ENCODE data around the gene FUBP3.

FUBP3 gene, protein sequence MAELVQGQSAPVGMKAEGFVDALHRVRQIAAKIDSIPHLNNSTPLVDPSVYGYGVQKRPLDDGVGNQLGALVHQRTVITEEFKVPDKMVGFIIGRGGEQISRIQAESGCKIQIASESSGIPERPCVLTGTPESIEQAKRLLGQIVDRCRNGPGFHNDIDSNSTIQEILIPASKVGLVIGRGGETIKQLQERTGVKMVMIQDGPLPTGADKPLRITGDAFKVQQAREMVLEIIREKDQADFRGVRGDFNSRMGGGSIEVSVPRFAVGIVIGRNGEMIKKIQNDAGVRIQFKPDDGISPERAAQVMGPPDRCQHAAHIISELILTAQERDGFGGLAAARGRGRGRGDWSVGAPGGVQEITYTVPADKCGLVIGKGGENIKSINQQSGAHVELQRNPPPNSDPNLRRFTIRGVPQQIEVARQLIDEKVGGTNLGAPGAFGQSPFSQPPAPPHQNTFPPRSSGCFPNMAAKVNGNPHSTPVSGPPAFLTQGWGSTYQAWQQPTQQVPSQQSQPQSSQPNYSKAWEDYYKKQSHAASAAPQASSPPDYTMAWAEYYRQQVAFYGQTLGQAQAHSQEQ

DNA sequence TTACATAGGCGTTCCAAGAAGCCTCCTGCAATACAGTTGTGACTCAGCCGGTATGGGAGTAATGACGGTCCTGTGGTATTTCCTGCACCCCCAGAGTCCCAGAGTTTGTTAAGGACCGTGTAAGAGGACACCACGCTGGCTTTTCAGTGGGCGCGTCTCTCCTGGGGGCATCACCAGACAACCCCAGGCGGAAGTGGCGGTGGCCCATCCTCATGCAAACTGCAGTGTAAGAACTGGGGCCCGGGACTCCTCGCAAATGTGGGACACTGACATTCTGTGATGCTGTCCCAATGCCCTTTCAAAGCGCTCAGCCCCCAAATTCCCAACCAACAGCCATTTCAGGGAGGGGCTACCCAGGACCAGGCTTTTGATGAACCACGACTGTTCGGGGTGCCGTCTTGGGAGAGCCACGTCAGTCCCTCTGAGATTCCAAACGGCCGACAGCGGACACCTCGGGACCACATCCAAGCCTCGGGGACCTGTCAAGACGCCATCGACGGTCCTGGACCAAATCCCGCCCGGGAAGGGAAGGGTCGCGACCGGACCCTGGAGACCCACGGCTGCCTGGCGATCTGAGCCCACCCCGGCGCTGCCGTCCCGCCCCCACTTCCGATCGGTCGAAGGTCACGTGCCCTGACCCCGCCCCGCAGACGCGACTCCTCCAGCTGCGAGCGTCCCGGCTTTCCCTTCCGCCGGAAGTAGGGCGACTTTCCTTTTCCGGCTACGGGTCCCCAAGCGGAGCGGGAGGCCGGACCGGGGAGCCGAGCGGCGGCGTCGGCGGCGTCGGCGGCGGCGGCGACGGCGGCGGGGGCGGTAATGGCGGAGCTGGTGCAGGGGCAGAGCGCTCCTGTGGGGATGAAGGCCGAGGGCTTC lies at the start of gene FUBP3:
Gene FUBP3, plus strand, starts transcription at position 713 of the 873 bp plus-strand sequence. Its CDS starts 104 bp downstream, at position 817.
- DNase-seq (ENCODE audit: low spot score) = peak; percentile 93

DNA sequence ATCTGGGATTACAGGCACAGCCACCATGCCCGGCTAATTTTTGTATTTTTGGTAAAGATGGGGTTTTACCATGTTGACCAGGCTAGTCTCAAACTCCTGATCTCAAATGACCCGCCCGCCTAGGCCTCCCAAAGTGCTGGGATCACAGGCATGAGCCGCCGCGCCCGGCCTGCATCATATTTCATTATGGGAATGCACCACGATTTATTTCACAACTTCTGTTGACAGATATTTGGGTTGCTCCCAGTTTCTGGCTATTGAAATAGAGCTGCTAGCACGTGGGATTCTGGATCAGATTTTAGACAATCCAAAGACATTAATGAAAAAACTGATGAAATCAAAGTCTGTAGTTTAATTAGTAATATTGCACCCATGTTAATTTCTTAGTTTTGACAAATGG lies 48.4 kb upstream of the FUBP3 start:
- DNase-seq (ENCODE audit: low spot score) = no peak

DNA sequence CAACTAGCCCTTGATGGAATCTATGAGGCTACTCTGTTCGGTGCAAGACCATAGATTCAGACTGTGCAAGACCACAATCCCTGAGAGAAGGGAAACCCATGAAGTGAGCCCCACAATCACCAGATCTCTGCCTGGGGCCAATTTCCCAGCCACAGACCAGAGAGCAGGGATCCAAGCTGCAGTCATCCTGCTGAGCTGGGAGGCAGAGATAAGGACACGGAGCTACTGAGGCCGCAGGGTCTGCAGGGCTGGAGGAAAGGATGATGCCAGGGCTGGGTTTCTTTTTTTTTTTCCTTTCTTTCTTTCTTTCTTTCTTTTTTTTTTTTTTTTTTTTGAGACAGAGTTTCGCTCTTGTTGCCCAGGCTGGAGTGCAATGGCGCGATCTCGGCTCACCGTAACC lies 47.7 kb upstream of the FUBP3 start:
- no peak for DNase-seq (ENCODE audit: low spot score)

DNA sequence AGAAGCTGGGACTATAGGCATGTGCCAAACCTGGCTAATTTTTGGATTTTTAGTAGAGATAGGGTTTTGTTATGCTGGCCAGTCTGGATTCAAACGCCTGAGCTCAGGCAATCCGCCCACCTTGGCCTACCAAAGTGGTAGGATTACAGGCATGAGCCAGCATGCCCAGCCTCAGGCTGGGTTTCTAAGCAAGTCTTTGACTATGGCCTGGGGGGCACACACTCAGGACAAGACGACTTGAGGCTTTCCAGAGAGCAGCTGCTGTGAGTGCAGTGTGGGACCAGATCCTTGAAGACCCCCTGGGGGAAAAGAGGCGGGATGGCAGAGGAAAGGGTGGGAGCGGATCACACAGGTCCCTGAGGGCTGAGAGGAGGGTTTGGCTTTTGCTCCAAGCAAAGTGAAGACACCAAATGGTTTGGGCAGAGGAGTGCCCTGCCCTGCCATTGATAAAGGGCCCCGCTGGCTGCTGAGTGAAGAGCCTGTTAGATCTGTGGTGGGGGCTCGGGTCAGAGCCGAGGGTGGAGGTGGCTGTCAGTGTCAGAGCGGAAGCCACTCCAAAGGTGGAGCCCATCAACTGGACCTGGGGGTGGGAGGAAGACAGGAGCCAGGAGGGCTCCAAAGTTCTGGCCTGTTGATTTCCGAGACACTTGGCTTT lies 46.8 kb upstream of the FUBP3 start:
- DNase-seq (ENCODE audit: low spot score) = no peak

DNA sequence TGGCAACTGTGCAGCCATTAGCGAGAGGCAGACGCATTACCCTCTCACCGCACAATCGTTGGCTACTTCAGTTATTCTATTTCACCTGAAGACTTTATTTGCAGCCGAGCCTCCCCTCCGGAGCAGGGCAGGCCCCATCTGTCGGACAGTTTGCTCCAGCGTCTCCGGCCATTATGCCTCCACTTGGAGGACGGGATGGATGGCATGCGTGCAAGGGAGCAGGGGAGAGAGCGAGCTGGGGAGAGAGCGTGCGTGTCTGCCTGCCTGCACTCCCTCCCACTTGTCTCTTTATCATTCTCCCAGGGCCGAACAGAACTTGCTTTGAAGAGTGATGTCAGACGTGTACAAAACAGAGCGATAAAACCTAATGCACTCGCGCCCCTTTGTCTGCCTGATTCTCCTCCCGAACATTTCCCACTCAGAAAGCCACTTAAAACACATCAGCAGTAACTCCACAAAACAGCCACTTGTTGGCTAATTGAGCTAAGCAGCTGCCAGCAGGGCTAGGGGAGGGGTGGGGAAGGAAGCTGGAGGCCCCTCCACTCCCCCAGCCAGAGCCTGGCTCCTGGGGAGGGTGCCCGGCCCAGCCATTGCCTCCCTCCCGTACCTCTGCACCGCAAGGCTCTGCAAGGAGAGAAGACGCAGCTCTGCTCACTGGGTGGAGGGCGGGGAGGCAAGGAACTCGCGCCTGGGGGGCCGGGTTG lies 43.4 kb upstream of the FUBP3 start:
- DNase-seq (ENCODE audit: low spot score) = no peak

DNA sequence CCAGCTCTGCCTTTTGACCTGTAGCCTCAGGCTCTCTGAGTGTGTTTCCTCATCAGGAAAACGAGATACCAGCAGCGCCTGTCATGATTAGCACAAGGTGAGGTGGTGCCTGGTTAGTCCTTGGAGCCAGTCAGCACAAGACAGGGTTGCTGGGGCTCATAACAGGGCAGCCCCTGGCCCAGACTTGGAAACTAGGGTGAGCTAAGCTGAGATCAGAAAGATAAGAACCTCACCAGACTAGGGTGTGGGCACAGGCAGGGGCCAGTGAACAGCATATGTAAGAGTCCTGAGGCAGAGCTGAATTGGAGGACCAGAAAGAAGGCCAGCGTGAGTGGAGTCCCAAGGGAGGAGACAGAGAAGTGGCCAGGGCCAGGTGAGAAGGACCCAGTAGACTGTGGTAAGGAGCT lies 42.7 kb upstream of the FUBP3 start:
- DNase-seq (ENCODE audit: low spot score) = no peak

DNA sequence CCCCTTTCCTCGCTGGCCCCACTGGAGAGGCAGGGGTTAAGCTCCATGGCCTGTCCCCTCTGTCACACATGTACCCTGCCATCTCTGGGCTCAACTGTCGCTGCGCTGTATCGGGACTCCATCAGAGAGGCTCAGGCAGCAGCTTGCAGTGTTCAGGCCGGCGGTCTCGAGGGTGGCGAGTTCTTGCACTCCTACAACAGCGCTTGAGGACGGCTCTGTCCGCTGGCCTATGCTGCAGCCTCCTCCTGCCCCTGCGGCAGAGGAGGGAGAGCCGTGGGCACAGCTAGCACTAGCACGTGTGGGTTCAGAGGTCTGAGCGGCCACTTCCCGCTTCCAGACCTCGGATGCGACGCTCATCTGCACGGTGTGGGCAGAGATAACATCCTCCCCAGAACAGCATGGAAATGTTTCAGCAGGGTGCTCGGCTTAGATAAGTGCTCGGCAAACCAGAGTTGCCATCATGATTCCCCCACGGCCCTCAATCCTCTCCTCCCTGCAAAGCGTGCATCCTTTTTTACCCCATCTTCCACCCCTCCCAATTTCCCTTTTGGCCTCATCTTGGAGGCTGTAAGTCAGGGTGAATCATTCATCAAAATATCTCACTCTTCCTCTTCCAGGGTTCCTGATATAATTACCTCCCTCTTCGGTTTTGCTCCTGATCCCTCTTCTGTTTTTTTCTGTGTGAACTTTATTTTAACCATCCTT lies 41.9 kb upstream of the FUBP3 start:
- DNase-seq (ENCODE audit: low spot score) = no peak

DNA sequence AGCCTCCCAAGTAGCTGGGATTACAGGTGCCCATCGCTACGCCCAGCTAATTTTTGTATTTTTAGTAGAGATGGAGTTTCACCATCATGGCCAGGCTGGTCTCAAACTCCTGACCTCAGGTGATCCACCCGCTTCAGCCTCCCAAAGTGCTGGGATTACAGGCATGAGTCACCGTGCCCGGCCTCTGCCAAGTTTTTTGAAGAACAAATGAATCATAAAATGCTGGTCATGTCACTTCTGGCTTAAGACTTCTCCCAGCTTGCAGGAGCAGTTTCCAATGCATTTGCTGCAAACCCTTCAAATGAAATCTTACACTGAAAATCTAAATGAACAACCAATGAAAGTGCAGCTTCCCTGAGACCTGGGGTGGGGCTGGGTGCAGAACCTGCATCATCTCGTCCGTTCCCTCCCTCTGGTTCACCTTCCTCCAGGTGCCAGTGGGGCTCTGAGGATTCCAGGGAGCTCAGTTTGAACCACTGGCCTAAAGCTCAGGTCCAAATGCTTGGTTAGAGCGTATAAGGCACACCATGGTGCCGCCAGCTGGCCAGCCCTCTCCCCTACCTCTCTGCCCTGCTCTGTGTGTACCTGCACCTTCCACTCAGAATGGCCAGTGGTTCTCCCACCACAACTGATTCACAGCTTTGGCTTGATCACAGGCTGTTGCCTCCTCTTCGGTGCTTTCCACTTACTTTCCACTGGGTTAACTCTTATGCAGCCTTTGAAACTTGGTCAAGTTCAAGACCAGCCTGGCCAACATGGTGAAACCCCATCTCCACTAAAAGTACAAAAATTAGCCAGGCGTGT lies 39.8 kb upstream of the FUBP3 start:
- no peak for DNase-seq (ENCODE audit: low spot score)

DNA sequence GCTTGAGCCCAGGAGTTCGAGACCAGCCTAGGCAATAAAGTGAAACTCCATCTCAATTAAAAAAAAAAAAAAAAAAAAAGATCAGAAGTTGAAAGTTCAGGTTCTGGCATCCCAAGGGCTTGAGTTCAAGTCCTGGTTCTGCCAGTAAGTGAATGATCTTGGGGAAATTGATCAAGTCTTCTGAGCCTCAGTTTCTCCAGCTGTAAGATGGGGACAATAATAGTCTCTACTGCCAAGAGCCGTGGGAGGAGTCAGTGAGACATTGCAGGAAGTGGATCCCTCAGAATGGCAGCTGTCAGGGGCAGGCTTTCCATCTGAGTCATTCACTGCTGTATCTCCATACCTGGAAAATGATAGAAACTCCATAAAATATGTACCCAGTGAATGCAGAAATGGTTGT lies 37.8 kb upstream of the FUBP3 start:
- DNase-seq (ENCODE audit: low spot score) = no peak

DNA sequence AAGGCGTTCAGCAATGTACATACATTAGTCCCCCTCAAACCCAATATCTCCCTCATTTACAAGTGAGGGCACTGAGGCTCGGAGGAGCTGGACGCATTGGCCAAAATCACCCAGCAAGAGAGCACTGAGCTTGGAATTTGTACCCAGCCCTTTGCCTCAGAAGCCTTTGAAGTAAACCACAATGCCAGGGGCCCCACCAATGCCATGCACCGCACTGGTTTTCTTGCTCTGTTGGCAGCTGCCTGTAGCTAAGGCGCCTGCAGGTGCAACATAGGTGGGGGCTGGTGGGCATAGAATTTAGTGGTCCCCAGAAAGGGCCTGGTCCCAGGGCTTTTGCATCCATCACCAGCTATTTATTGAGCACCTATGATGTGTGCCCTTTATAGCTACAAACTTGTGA lies 37.3 kb upstream of the FUBP3 start:
- DNase-seq (ENCODE audit: low spot score) = no peak

DNA sequence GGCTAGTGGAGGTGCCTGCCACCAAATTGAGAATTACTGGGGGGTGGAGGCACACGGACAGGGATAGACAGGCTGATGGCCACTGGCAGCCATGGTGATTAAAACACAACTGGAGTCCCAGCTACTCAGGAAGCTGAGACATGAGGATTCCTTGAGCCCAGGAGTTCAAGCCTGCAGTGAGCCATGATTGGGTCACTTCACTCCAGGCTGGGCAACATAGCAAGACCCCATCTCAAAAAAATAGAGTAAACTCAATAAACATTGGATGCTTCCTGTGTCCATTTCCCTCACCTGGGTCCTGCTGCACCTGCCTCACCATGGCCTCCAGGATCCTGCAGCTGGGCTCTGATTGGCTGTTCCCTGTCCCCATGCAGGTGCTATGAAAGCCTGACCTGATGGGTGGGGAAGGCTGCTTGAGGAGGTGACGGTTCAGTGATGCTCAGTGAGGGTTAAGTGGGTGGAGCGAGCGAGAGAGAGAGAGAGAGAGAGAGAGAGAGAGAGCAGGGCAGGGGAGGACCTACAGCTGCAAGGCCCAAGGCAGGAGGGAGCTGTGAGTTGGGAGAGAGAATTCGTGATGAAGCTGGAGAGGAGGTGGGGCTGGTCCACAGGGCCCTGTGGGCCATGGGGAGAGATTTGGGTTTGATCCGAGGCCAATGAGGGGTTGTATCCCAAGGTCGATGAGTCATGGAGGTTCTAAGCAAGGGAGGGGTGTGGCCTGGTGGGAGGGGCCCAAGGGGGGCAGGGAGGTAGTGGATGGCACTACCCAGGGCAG lies 36.7 kb upstream of the FUBP3 start:
- no peak for DNase-seq (ENCODE audit: low spot score)

DNA sequence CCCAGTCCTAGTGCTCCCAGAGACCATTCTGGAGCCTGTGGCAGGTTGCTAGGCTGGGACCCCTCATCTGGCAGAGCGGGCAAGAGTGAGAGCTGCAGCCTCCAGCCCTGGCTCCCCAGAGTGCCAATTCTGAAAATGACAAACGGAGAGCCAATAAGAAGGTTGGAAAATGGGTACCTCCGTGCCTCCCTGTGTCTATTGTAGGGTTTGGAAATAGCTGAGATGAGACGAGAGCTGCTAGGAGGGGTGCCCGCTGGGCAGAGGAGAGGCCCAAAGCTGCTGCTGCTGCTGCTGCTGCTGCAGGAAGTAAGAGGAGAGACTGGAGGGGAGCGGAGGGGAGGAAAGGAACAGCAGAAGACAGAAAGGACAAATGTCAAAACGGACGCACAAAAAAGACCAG lies 36.0 kb upstream of the FUBP3 start:
- DNase-seq (ENCODE audit: low spot score) = no peak

DNA sequence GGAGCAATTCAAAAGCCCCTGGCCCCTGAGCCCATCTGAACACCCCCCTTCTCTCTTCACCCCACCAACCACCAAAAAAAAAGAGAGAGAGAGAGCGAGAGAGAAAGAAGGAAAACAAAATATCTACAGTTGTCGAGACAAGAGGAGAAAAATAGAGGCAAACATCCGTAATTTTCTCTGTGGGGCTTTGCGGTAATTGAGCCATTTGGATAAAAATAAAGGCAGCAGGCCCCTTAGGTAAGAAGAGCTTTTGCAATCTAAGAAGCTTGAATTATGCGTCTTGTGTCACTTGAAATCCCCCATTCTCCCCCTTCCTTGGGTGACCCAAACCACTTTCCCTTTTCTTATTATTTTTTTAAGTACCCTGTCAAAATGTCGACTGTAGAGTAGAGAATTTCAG lies 35.5 kb upstream of the FUBP3 start:
- no peak for DNase-seq (ENCODE audit: low spot score)

DNA sequence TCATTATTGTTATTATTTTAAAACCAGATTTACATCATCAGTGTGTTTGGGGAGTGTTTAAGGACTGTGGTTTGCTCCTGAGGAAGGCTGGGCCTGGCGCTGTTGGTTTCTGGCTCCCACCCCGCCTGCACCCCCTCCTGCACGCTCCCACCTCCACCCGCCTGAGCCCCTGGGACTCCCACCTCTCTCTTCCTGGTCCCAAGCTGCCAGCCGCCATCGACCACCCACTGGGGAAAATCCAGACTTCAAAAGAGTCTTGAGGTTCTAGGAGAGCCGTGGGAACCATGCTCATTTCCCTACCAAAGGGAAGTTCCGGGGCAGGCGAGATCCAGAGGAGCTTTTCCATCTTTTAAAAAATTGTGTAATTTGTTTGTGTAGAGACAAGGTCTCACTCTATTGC lies 35.0 kb upstream of the FUBP3 start:
- DNase-seq (ENCODE audit: low spot score) = no peak

DNA sequence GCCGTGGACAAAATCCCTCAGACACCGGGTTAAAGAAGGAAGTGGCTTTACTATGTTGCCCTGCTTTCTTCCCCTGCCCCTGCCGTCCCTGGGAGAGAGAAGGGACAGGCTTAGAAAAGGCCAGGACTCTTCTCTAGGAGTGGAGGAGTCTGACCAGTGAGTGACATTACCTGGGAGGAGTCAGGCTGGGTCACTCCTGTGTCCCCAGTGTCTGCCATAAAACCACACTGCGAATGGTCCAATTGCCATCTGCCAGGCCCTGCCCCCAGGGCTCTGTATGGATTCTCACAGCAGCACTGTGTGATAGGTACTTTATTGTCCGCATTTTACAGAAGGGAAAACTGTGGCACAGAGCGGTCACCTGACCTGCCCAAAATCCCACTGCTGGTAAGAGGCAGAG lies 31.3 kb upstream of the FUBP3 start:
- DNase-seq (ENCODE audit: low spot score) = no peak

DNA sequence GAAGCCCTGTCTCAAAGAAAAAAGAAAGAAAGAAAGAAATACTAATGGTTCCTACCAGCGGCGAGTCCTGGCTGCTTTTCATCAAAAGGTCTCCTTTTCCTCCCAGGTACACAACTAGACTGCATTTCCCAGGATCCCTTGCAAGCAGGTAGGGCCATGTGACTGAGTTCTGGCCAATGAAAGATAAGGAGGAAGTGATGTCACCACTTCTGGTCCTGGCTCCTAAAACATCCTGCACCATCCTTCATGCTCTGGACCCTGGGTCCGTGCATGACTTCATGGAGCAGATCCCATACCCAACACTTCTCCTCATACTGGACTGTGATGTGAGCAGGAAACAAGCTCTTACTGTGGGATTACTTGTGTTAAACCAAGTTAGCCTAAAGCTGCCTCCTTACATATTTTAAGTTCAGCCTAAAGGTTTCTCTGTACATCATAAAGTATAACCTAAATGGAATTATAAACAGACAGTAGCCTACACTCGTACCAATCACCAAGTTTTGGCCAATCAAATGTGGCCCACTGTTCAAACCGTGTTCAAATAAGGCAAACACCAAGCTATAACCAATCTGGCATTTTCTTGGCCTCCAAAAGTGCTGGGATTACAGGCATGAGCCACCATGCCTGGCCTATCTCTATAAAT lies 30.2 kb upstream of the FUBP3 start:
- no peak for DNase-seq (ENCODE audit: low spot score)

DNA sequence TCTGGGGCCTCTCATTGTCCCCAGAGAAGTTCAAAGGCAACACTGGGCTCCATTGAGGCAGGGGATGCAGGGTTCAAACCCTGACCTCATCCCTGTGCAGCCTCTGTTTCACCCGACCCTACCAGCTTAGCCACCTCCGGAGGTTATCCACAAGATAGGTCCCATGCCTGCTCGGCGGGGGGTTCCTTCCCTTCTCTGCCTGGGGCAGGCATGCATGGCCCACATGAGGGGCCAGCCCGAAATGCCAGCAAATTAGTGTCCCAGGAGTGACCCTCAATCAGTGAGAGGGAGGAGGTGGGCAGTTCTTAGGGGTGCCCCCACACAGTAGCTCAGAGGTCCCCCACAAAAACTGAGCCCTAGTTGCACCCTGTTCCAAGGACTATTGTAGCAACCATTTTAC lies 24.8 kb upstream of the FUBP3 start:
- no peak for DNase-seq (ENCODE audit: low spot score)

DNA sequence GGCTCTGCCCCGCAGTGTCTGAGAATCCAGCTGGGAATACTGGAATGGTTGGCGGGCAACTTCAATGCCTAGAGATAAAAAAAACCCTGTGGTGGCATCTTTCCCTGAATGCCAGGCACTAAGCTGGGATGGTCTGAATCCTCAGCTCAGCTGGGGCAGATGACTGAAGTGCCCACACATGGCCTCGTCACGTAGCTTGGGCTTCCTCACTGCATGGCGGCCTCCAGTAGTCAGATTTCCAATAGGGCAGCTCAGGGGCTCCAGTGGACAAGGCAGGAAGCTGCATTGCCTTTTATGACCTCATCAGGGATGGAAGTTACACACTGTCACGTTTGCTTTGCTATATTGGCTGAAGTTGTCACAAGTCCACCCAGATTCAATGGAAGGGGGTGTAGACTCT lies 24.3 kb upstream of the FUBP3 start:
- no peak for DNase-seq (ENCODE audit: low spot score)

DNA sequence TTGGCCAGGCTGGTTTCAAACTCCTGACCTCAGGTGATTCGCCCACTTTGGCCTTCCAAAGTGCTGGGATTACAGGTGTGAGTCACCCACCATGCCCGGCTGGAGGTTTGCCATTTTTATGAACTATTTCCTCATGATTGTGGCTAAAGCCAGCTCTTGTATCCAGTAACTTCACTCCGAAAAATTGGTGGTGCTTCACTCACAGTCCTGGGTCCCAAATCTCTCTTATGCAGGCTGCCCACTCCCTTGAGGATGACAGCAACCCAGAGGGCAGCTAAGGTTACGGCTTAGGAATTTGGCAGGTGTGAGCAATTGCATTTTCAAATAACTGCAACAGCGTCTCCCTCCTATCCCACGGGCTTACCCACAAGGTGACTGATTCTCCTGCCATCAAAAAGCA lies 23.4 kb upstream of the FUBP3 start:
- no peak for DNase-seq (ENCODE audit: low spot score)
